Fibroblast of lung (primary cell): ENCODE results near the gene ULBP1.
"Not testable (repeated sequence)": the region's sequence is repeated elsewhere in the genome, so short reads cannot be mapped to it uniquely, and the experiment has no call there.

Experiments used
- EZH2 ChIP-seq: IDR thresholded peaks from 2 replicates; pipeline ENCODE4 v1.5.1; 2012; ENCODE audit warnings: low read length, control low read depth, mild to moderate bottlenecking; ENCODE audit errors: missing control alignments
- TF ChIP-seq, protein P1 (sequence below), 2 donors: IDR thresholded peaks in 1 of 2; conservative IDR thresholded peaks in 1 of 2; 1 replicate in 1 of 2; 2 replicates in 1 of 2; pipeline ENCODE4 v1.5.1; 2011 to 2012; ENCODE audit warnings: low read length in 2 of 2, control low read depth in 1 of 2, inconsistent platforms in 1 of 2, low read depth in 1 of 2, mild to moderate bottlenecking in 1 of 2

DNA sequence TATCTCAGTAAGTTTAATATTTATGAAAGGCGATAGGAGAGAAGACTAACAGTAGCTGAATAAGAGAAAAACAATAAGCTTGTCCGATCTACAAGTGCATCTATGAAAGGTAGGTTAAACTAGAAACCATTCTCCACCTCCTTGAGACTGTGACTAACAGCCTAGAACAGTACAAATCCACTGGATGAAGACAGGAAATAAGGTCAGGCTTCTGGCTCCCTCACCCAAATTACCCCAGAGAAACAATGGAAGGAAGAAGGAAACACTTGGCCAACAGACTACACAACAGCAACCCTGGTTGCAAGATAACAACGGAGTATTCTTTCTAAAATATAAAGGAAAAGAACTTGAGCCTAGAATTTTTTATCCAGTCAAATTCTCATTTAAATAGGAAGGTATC is 5.6 kb upstream of the ULBP1 start:
- TF ChIP-seq, protein P1, sequence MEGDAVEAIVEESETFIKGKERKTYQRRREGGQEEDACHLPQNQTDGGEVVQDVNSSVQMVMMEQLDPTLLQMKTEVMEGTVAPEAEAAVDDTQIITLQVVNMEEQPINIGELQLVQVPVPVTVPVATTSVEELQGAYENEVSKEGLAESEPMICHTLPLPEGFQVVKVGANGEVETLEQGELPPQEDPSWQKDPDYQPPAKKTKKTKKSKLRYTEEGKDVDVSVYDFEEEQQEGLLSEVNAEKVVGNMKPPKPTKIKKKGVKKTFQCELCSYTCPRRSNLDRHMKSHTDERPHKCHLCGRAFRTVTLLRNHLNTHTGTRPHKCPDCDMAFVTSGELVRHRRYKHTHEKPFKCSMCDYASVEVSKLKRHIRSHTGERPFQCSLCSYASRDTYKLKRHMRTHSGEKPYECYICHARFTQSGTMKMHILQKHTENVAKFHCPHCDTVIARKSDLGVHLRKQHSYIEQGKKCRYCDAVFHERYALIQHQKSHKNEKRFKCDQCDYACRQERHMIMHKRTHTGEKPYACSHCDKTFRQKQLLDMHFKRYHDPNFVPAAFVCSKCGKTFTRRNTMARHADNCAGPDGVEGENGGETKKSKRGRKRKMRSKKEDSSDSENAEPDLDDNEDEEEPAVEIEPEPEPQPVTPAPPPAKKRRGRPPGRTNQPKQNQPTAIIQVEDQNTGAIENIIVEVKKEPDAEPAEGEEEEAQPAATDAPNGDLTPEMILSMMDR (conservative IDR thresholded peaks at IDR 0.05 in 1 of 2, IDR thresholded peaks at IDR 0.05 in 1 of 2; ENCODE audit: low read depth in 1 of 2, low read length in 2 of 2), result not testable (repeated sequence)
- TF ChIP-seq EZH2, result not testable (repeated sequence)
